HAP-1 (cell line): ENCODE results near the gene ITPK1.
A peak's percentile ranks its signal among the peaks of the same experiment; 100 is the strongest.

ENCODE experiments used
- DNase-seq, 2 experiments: peaks; one replicate each; pipeline ENCODE4 v3.0.0-alpha.2; 2016 to 2020; ENCODE audit warnings: low spot score in 2 of 2
- H3K27me3 ChIP-seq: fragments of 250-450 bp; sonication (Bioruptor Pico); 2 replicates; pipeline ENCODE4 v1.5.1; 2020; ENCODE audit warnings: low read depth, mild to moderate bottlenecking, moderate library complexity
- H3K36me3 ChIP-seq: fragments of 250-450 bp; sonication (Bioruptor Pico); replicated peaks from 2 replicates; pipeline ENCODE4 v1.5.1; 2020; ENCODE audit warnings: mild to moderate bottlenecking
- H3K4me1 ChIP-seq: fragments of 250-450 bp; sonication (Bioruptor Pico); 2 replicates; pipeline ENCODE4 v1.5.1; 2020; ENCODE audit warnings: mild to moderate bottlenecking
- H3K4me3 ChIP-seq: fragments of 250-450 bp; sonication (Bioruptor Pico); 2 replicates; pipeline ENCODE4 v1.5.1; 2020; ENCODE audit warnings: mild to moderate bottlenecking, moderate library complexity
- H3K9me3 ChIP-seq: fragments of 250-450 bp; sonication (Bioruptor Pico); 2 replicates; pipeline ENCODE4 v1.5.1; 2020; ENCODE audit warnings: mild to moderate bottlenecking, moderate library complexity
- in situ Hi-C: fragments of 300-500 bp; cut with MboI; formaldehyde crosslinking; loops from 3 replicates; pipeline ENCODE4 v1.14.3; 2020; ENCODE audit warnings: low sequenced_read_pairs, inconsistent platforms, mixed read lengths

Gene ITPK1

DNA sequence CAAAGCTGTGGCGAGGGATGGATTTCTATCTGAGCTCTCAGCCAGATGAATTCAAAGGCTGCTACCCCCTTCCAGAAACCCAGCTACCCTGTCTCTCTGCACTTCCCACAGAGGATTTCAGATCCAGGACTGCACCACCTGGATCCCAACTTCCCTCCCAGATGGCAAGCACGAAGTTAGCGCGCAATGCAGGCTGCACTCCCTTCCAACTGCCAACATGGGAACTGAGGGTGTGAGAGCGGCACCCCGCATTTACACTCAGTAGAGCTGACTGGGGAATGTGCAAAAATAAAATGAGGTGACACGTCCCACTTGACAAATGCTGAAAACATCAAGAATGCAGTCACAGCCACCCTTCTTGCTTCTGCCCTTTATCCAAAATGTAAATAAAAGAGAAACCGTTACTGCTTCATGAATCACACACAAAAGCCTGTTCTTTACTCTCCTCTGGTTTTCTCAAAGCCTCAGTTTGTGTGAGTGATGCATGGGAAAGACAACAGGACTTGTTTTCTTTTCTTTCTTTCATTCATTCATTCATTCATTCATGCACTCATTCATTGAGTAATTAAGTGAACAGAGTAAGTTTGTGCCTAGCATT, 85.7 kb downstream of the ITPK1 start:
- Histone ChIP-seq H3K27me3 (no peaks in the 10 kb centered on the region), H3K4me1 (peaks cover 24% of the 10 kb centered on the region), H3K36me3 (no peaks in the 10 kb centered on the region), H3K9me3 (no peaks in the 10 kb centered on the region), H3K4me3 (no peak overlapping the region)
- no peak for DNase-seq
- in situ Hi-C loops, result no loop called here

DNA sequence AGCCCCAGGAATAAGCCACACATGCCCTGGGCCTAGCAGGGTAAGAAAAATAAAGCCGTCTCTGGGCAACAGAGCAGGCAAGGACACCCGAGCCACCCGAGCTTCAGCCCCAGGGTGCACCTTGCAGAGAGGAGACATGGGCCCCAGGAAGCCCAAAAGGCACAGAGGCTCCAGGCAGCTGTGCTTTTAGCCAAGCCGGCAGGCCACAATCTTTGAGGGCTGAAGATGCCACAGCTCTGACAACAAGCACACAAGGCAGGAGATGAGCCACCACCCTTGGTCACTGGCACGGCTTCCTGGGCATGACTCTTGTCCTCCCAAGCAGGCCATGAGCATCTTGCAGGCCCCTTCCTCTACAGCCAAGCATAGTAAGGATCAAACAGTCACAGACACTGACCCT, 86.3 kb downstream of the ITPK1 start:
- no peak for DNase-seq
- H3K4me1 ChIP-seq, result peaks cover 24% of the 10 kb centered on the region
- no peaks in the 10 kb centered on the region for H3K36me3 ChIP-seq
- H3K4me3 ChIP-seq, result no peak overlapping the region
- no peaks in the 10 kb centered on the region for H3K9me3 ChIP-seq
- in situ Hi-C loops, result no loop called here
- H3K27me3 ChIP-seq, result no peaks in the 10 kb centered on the region

DNA sequence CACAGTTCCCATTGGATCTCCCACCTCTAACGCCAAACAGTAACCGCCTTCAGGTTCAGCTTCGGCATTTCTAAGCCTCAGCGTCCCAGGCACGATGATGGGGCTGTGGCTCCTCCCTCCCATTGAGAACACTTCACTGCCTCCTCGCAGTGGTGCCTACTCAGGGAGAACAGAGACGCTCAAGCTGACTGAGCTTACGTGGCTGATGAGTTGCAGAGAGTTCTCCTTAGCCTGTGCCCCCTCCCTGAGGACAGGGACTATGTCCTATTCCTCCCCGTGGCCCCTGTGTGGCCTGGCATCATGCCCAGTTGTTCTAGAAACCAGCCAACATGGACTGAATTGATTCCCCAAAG, 87.0 kb downstream of the ITPK1 start:
- Histone ChIP-seq H3K36me3 (no peaks in the 10 kb centered on the region), H3K4me3 (no peak overlapping the region), H3K4me1 (peaks cover 24% of the 10 kb centered on the region), H3K27me3 (no peaks in the 10 kb centered on the region), H3K9me3 (no peaks in the 10 kb centered on the region)
- in situ Hi-C loops, result no loop called here
- no peak for DNase-seq

DNA sequence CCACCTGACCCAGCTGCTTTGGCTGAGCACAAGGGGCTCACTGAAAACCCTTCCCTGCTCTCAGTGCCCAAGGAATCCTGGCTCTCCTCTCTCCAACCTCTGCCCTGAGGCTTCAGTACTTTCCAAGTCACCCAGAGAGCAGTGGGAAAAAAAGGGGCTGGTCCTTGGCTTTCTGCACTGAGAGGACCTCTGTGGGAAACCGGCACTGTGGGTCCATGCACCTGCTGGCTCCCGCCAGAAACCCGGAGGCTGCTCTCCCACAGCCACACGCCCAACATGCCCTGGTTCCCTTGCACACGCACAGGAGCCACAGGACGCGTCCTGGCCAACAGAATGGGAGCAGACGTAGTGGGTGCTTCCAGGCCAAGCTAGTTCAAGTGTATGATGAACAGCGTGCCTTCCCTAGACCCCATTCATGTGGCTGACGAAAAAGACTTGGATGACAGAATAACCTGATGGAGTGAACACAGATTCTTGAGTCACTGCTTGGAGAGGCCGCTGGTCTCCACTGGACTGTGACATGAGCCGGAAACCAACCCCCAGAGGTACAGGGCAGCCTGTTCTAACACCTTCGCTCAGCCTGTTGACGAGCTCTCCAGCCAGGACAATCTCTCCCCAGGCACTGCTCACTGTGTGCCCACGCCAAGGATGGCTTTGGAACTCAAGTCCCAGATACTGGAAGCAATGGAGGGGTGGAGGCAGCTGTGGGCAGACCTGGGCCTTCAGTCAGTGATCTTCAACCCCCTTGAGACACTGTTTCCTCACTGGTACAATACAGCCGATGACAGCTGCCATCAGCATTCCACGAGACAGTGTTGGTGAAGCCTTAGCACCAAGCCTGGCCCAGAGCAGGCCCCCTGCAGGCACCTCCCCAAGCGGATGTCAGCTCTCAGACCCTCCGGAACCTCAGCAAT, 87.7 kb downstream of the ITPK1 start:
- no peaks in the 10 kb centered on the region for H3K36me3 ChIP-seq
- H3K4me1 ChIP-seq, result peaks cover 23% of the 10 kb centered on the region
- no peaks in the 10 kb centered on the region for H3K9me3 ChIP-seq
- no peak overlapping the region for H3K4me3 ChIP-seq
- DNase-seq, result no peak
- no peaks in the 10 kb centered on the region for H3K27me3 ChIP-seq
- in situ Hi-C loops, result no loop called here

DNA sequence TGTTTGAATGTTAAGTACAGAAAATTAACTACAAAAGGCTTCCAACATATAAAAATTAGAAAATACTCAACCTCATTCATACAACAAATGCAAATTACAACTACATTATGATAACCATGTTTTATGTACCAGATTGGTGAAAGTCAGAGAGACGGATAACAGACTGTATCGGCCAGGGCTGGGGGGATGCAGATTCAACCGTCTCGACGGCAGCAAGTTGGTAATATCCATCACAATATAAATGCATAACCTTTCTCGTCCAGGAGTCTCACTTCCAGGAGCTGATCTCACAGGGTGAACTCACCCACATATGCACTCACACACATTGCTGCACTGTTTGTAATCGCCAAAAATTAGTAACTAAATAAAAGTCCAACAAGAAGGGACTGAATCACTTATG, 89.4 kb downstream of the ITPK1 start:
- Histone ChIP-seq H3K4me3 (no peak overlapping the region), H3K27me3 (no peaks in the 10 kb centered on the region), H3K9me3 (no peaks in the 10 kb centered on the region), H3K4me1 (peaks cover 5% of the 10 kb centered on the region; the same call in 1 of the 2 replicates), H3K36me3 (no peaks in the 10 kb centered on the region; the same call in 1 of the 2 replicates)
- in situ Hi-C loops, result no loop called here
- DNase-seq, result no peak

- H3K4me1 ChIP-seq, result peaks cover 4% of the 10 kb centered on the region; the same call in 1 of the 2 replicates
- DNase-seq, result no peak
- H3K4me3 ChIP-seq, result no peak overlapping the region
- in situ Hi-C loops, result no loop called here
- H3K27me3 ChIP-seq, result no peaks in the 10 kb centered on the region
- H3K9me3 ChIP-seq, result no peaks in the 10 kb centered on the region
- H3K36me3 ChIP-seq, result no peaks in the 10 kb centered on the region; the same call in 1 of the 2 replicates
These were observed 90.7 kb downstream of the ITPK1 start for GRCh38 chr14:93025055-93025454.

GRCh38 chr14:93024493-93024892, 91.2 kb downstream of the ITPK1 start:
- Histone ChIP-seq H3K27me3 (no peaks in the 10 kb centered on the region), H3K4me1 (peaks cover 4% of the 10 kb centered on the region; the same call in 1 of the 2 replicates), H3K4me3 (no peak overlapping the region), H3K9me3 (no peaks in the 10 kb centered on the region), H3K36me3 (no peaks in the 10 kb centered on the region; the same call in 1 of the 2 replicates)
- in situ Hi-C loops, result no loop called here
- DNase-seq, result no peak

DNA sequence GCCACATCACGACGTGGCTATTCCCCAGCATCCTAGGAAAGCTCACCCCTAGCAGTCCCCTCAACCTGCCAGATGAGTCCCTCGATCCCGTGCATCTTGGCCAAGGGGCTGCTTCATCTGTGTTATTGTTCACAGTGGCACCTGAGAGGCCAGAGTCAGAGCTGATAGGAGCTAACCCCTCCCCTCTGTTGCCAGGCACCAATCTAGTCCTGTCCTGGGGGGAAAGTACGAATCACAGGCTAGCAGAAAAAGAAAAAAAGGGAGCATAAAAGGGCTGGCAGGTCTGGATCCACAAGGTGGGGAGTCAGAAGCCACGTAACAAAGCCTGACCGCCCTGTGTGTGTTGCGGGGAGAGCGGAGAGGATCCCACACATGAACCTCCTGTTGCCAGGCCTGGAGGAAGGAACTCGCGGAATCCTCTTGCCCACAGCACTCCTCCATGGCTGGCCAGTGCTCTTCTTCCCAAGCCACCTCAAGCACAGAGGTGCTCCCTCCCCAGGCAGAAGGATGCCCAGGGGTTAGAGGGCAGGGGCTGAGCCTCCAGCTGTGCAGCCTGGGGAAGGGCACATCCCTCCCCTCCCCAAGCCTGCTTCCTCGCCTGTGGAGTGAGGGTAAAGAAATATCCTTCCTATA, 91.8 kb downstream of the ITPK1 start:
- H3K9me3 ChIP-seq, result no peaks in the 10 kb centered on the region
- no peaks in the 10 kb centered on the region for H3K27me3 ChIP-seq
- H3K4me1 ChIP-seq, result peaks cover 4% of the 10 kb centered on the region; the same call in 1 of the 2 replicates
- H3K4me3 ChIP-seq, result no peak overlapping the region
- no peaks in the 10 kb centered on the region; the same call in 1 of the 2 replicates for H3K36me3 ChIP-seq
- in situ Hi-C loops, result no loop called here
- DNase-seq, result no peak

- Histone ChIP-seq H3K4me3 (no peak overlapping the region), H3K27me3 (no peaks in the 10 kb centered on the region), H3K4me1 (peaks cover 4% of the 10 kb centered on the region; the same call in 1 of the 2 replicates), H3K9me3 (no peaks in the 10 kb centered on the region), H3K36me3 (no peaks in the 10 kb centered on the region; the same call in 1 of the 2 replicates)
- DNase-seq, result peak in 1 of 2 experiments; percentile 54
- in situ Hi-C loops, result no loop called here
These were observed 92.7 kb downstream of the ITPK1 start for GRCh38 chr14:93023039-93023438.

- Histone ChIP-seq H3K9me3 (no peaks in the 10 kb centered on the region), H3K27me3 (no peaks in the 10 kb centered on the region), H3K4me1 (no peaks in the 10 kb centered on the region), H3K36me3 (no peaks in the 10 kb centered on the region; the same call in 1 of the 2 replicates), H3K4me3 (no peak overlapping the region)
- no peak for DNase-seq
- in situ Hi-C loops, result no loop called here
These were observed 95.8 kb downstream of the ITPK1 start for GRCh38 chr14:93019970-93020369.

- DNase-seq, result no peak
- in situ Hi-C loops, result no loop called here
- Histone ChIP-seq H3K4me3 (no peak overlapping the region), H3K9me3 (no peaks in the 10 kb centered on the region), H3K27me3 (no peaks in the 10 kb centered on the region), H3K36me3 (no peaks in the 10 kb centered on the region; the same call in 1 of the 2 replicates), H3K4me1 (no peaks in the 10 kb centered on the region)
These were observed 96.3 kb downstream of the ITPK1 start for GRCh38 chr14:93019367-93019843.

GRCh38 chr14:93018366-93018765, 97.4 kb downstream of the ITPK1 start:
- no peaks in the 10 kb centered on the region; the same call in 1 of the 2 replicates for H3K36me3 ChIP-seq
- H3K4me3 ChIP-seq, result no peak overlapping the region
- no peaks in the 10 kb centered on the region for H3K9me3 ChIP-seq
- in situ Hi-C loops, result no loop called here
- no peaks in the 10 kb centered on the region for H3K4me1 ChIP-seq
- no peak for DNase-seq
- H3K27me3 ChIP-seq, result no peaks in the 10 kb centered on the region

- no peaks in the 10 kb centered on the region for H3K9me3 ChIP-seq
- DNase-seq, result no peak
- H3K4me3 ChIP-seq, result no peak overlapping the region
- H3K36me3 ChIP-seq, result no peaks in the 10 kb centered on the region; the same call in 1 of the 2 replicates
- no peaks in the 10 kb centered on the region for H3K27me3 ChIP-seq
- in situ Hi-C loops, result no loop called here
- H3K4me1 ChIP-seq, result no peaks in the 10 kb centered on the region
These were observed 97.8 kb downstream of the ITPK1 start for GRCh38 chr14:93017898-93018297.
